Measurements from ENCODE around the gene AP3M1.
"Not testable (repeated sequence)": the region's sequence is repeated elsewhere in the genome, so short reads cannot be mapped to it uniquely, and the experiment has no call there.

The AP3M1 gene

GRCh38 chr10:74163319-74164068 lies 12.9 kb upstream of the AP3M1 start:
- DNase-seq (ENCODE audit: low read depth in 2 of 3, low spot score in 2 of 3) = no peak

GRCh38 chr10:74160013-74160412 lies 9.4 kb upstream of the AP3M1 start:
- no peak for DNase-seq (ENCODE audit: low read depth in 2 of 3, low spot score in 2 of 3)

- DNase-seq (ENCODE audit: low read depth in 2 of 3, low spot score in 2 of 3) = no peak
Measured at GRCh38 chr10:74156919-74157289, 6.3 kb upstream of the AP3M1 start.

- DNase-seq (ENCODE audit: low read depth in 2 of 3, low spot score in 2 of 3) = no peak
Measured at GRCh38 chr10:74153676-74154075, 3.0 kb upstream of the AP3M1 start.

GRCh38 chr10:74153123-74153522 lies 2.5 kb upstream of the AP3M1 start:
- DNase-seq (ENCODE audit: low read depth in 2 of 3, low spot score in 2 of 3) = no peak

GRCh38 chr10:74151879-74152722 lies 1.5 kb upstream of the AP3M1 start:
- no peak for DNase-seq (ENCODE audit: low read depth in 2 of 3, low spot score in 2 of 3)

GRCh38 chr10:74150990-74151878 lies 606 bp upstream of the AP3M1 start, which contains the start of gene ADK:
Gene ADK (plus strand): TSS chr10:74151221. CDS start chr10:74151279, 58 bp downstream.
- peak; percentile 96 to 99 (median 98) for DNase-seq (ENCODE audit: low read depth in 2 of 3, low spot score in 2 of 3)

GRCh38 chr10:74146980-74147379 lies 3.6 kb downstream of the AP3M1 start:
- not testable (repeated sequence) for DNase-seq (ENCODE audit: low read depth in 2 of 3, low spot score in 2 of 3)

- DNase-seq (ENCODE audit: low read depth in 2 of 3, low spot score in 2 of 3) = no peak
Measured at GRCh38 chr10:74145133-74145532, 5.5 kb downstream of the AP3M1 start.

- no peak for DNase-seq (ENCODE audit: low read depth in 2 of 3, low spot score in 2 of 3)
Measured at GRCh38 chr10:74140553-74140952, 10.1 kb downstream of the AP3M1 start.

- DNase-seq (ENCODE audit: low read depth in 2 of 3, low spot score in 2 of 3) = no peak
Measured at GRCh38 chr10:74139981-74140380, 10.6 kb downstream of the AP3M1 start.

- not testable (repeated sequence) for DNase-seq (ENCODE audit: low read depth in 2 of 3, low spot score in 2 of 3)
Measured at GRCh38 chr10:74138596-74138995, 12.0 kb downstream of the AP3M1 start.

GRCh38 chr10:74137992-74138391 lies 12.6 kb downstream of the AP3M1 start:
- DNase-seq (ENCODE audit: low read depth in 2 of 3, low spot score in 2 of 3) = no peak

- no peak for DNase-seq (ENCODE audit: low read depth in 2 of 3, low spot score in 2 of 3)
Measured at GRCh38 chr10:74135452-74135851, 15.2 kb downstream of the AP3M1 start.

GRCh38 chr10:74133923-74134820 lies 16.5 kb downstream of the AP3M1 start:
- no peak for DNase-seq (ENCODE audit: low read depth in 2 of 3, low spot score in 2 of 3)

- DNase-seq (ENCODE audit: low read depth in 2 of 3, low spot score in 2 of 3) = no peak
Measured at GRCh38 chr10:74123081-74123480, 27.5 kb downstream of the AP3M1 start.

GRCh38 chr10:74122060-74122459 lies 28.6 kb downstream of the AP3M1 start:
- DNase-seq (ENCODE audit: low read depth in 2 of 3, low spot score in 2 of 3) = no peak

GRCh38 chr10:74121368-74121767 lies 29.3 kb downstream of the AP3M1 start:
- DNase-seq (ENCODE audit: low read depth in 2 of 3, low spot score in 2 of 3) = no peak

- no peak for DNase-seq (ENCODE audit: low read depth in 2 of 3, low spot score in 2 of 3)
Measured at GRCh38 chr10:74120911-74121310, 29.7 kb downstream of the AP3M1 start.

GRCh38 chr10:74118804-74119203 lies 31.8 kb downstream of the AP3M1 start:
- DNase-seq (ENCODE audit: low read depth in 2 of 3, low spot score in 2 of 3) = no peak
